Left ventricle myocardium inferior (tissue), 1 donor: Measurements from ENCODE around the gene EXOC2. TPM values are rescaled to one million over a fixed set of nuclear protein-coding genes. Genes with fewer than 3 reads are reported as not detected.

Experiments
- DNase-seq: peaks from one replicate; pipeline ENCODE4 v3.0.0-alpha.2; 2020
- H3K27ac ChIP-seq: fragments of 200-600 bp; replicated peaks from 2 replicates; pipeline ENCODE4 v1.8.0; 2021
- H3K27me3 ChIP-seq: fragments of 200-600 bp; 2 replicates; pipeline ENCODE4 v1.8.0; 2021; ENCODE audit warnings: low read depth
- H3K36me3 ChIP-seq: fragments of 200-600 bp; 2 replicates; pipeline ENCODE4 v1.8.0; 2021
- H3K4me1 ChIP-seq: fragments of 200-600 bp; 2 replicates; pipeline ENCODE4 v1.8.0; 2021
- H3K4me3 ChIP-seq: fragments of 200-600 bp; 2 replicates; pipeline ENCODE4 v1.8.0; 2021; ENCODE audit warnings: mild to moderate bottlenecking, moderate library complexity
- H3K9me3 ChIP-seq: fragments of 200-600 bp; replicated peaks from 2 replicates; pipeline ENCODE4 v1.8.0; 2021
- CTCF ChIP-seq: fragments of 200-600 bp; IDR thresholded peaks from 2 replicates; pipeline ENCODE4 v1.8.0; 2021; ENCODE audit warnings: antibody characterized with exemption, mild to moderate bottlenecking, borderline replicate concordance
- intact Hi-C: fragments of 100-400 bp; cut with micrococcal nuclease; formaldehyde crosslinking; loops from one replicate; pipeline ENCODE4 v1.11.0; 2022
- total RNA-seq: library from RNA; stranded (reverse); fragmentation: NEBNext Ultra II Directional; extraction: Animal tissue kit (Norgen Biotek cat#: 25700); gene quantifications from one replicate; pipeline ENCODE4 v1.2.1, GENCODE V29; 2021
- donor health status: DM: no; HTN: yes; CAD: no; lungs with severe emphysema.

EXOC2 gene
- total RNA-seq, 1 donor from 2014 or later = 15.6 TPM

- Histone ChIP-seq H3K36me3 (no peaks in the 10 kb centered on the region), H3K27me3 (no peaks in the 10 kb centered on the region), H3K9me3 (no peaks in the 10 kb centered on the region), H3K4me3 (no peak overlapping the region), H3K4me1 (peaks cover 23% of the 10 kb centered on the region), H3K27ac (no peak overlapping the region)
- TF ChIP-seq CTCF = no peak
- no peak for DNase-seq
- intact Hi-C loops = no loop called here
These were observed 20.4 kb upstream of the EXOC2 start for GRCh38 chr6:713351-713750.

GRCh38 chr6:712805-713204 is 19.9 kb upstream of the EXOC2 start:
- DNase-seq = no peak
- intact Hi-C loops = no loop called here
- Histone ChIP-seq H3K36me3 (no peaks in the 10 kb centered on the region), H3K4me1 (peaks cover 23% of the 10 kb centered on the region), H3K4me3 (no peak overlapping the region), H3K9me3 (no peaks in the 10 kb centered on the region), H3K27ac (peak overlapping the region; percentile 22), H3K27me3 (no peaks in the 10 kb centered on the region)
- no peak for TF ChIP-seq CTCF

GRCh38 chr6:711925-712324 is 19.0 kb upstream of the EXOC2 start:
- no peak for TF ChIP-seq CTCF
- Histone ChIP-seq H3K27ac (peak overlapping the region; percentile 97), H3K4me3 (peak overlapping the region; percentile 84), H3K27me3 (peaks cover 3% of the 10 kb centered on the region), H3K4me1 (peaks cover 23% of the 10 kb centered on the region), H3K36me3 (no peaks in the 10 kb centered on the region), H3K9me3 (no peaks in the 10 kb centered on the region)
- no peak for DNase-seq
- intact Hi-C loops = no loop called here

GRCh38 chr6:710601-711571 is 17.9 kb upstream of the EXOC2 start:
- H3K4me3 ChIP-seq = peak overlapping the region; percentile 84
- peak overlapping the region; percentile 97 for H3K27ac ChIP-seq
- no peaks in the 10 kb centered on the region for H3K9me3 ChIP-seq
- H3K4me1 ChIP-seq = peaks cover 23% of the 10 kb centered on the region
- no peaks in the 10 kb centered on the region for H3K36me3 ChIP-seq
- TF ChIP-seq CTCF = no peak
- H3K27me3 ChIP-seq = peaks cover 6% of the 10 kb centered on the region
- DNase-seq = peak; percentile 61
- intact Hi-C loops = no loop called here

- H3K36me3 ChIP-seq = no peaks in the 10 kb centered on the region
- H3K4me1 ChIP-seq = peaks cover 23% of the 10 kb centered on the region
- intact Hi-C loops = no loop called here
- TF ChIP-seq CTCF = no peak
- H3K4me3 ChIP-seq = no peak overlapping the region
- no peaks in the 10 kb centered on the region for H3K9me3 ChIP-seq
- peaks cover 6% of the 10 kb centered on the region for H3K27me3 ChIP-seq
- no peak overlapping the region for H3K27ac ChIP-seq
- no peak for DNase-seq
These were observed 16.6 kb upstream of the EXOC2 start for GRCh38 chr6:709471-710056.
